T-cell (primary cell): Measurements from ENCODE around the gene RNF126. TPM values are rescaled to one million over a fixed set of nuclear protein-coding genes. Genes with fewer than 3 reads are reported as not detected.
A peak's percentile ranks its signal among the peaks of the same experiment; 100 is the strongest.

Experiments
- ATAC-seq, 4 experiments: fragments of 200-7000 bp in 3 of 4; fragments of 150-1000 bp in 1 of 4; cut with Tn5 transposase; replicated peaks in 1 of 4; 1 replicate in 3 of 4; 2 replicates in 1 of 4; pipeline ENCODE4 v1.10.0; 2021; ENCODE audit warnings: moderate library complexity in 3 of 4, mild to moderate bottlenecking in 2 of 4, moderate number of reproducible peaks in 1 of 4
- CTCF ChIA-PET, 2 donors: fragments of 300-600 bp; sonication (Branson Sonifier 250); formaldehyde crosslinking; loops; one replicate each; lab custom pipeline; 2022; ENCODE audit warnings: antibody characterized with exemption in 2 of 2; lab: Charles Lee
- POLR2A ChIA-PET, 2 donors: fragments of 300-600 bp; sonication (Branson Sonifier 250); formaldehyde crosslinking; loops; one replicate each; lab custom pipeline; 2022; ENCODE audit warnings: antibody characterized with exemption in 2 of 2; lab: Charles Lee
- DNase-seq, 35 experiments: peaks; one replicate each; pipeline versions ENCODE4 v3.0.0 to v3.0.0-alpha.2; 2013 to 2023
- H3K27ac ChIP-seq: one replicate; pipeline ENCODE4 v1.5.1; 2013; ENCODE audit warnings: low read length
- H3K27me3 ChIP-seq, 2 experiments: replicated peaks in 1 of 2; 1 replicate in 1 of 2; 2 replicates in 1 of 2; pipeline versions ENCODE4 v1.6.1 to v1.7.0; 2013; ENCODE audit warnings: low read length in 1 of 2, mixed read lengths in 1 of 2; ENCODE audit not compliant: control insufficient read depth in 2 of 2, insufficient read depth in 2 of 2; ENCODE audit errors: extremely low read depth in 1 of 2
- H3K36me3 ChIP-seq, 2 donors: 1 replicate in 1 of 2; 2 replicates in 1 of 2; pipeline versions ENCODE4 v1.6.1 to v1.7.0; 2013; ENCODE audit warnings: low read length in 1 of 2; ENCODE audit not compliant: control insufficient read depth in 2 of 2, insufficient read depth in 1 of 2; ENCODE audit errors: extremely low read depth in 1 of 2
- H3K4me1 ChIP-seq, 2 experiments: 1 replicate in 1 of 2; 2 replicates in 1 of 2; pipeline versions ENCODE4 v1.6.1 to v1.7.0; 2013; ENCODE audit warnings: low read length in 2 of 2, mixed read lengths in 1 of 2; ENCODE audit not compliant: insufficient read depth in 2 of 2, control insufficient read depth in 1 of 2; ENCODE audit errors: extremely low read depth in 1 of 2
- H3K4me3 ChIP-seq, 2 donors: 1 replicate in 1 of 2; 2 replicates in 1 of 2; pipeline versions ENCODE4 v1.5.1 to v1.7.0; 2013; ENCODE audit warnings: mild to moderate bottlenecking in 2 of 2, low read length in 1 of 2, moderate library complexity in 1 of 2; ENCODE audit not compliant: control insufficient read depth in 1 of 2; ENCODE audit errors: extremely low read depth in 1 of 2
- H3K9me3 ChIP-seq: 2 replicates; pipeline ENCODE4 v1.7.0; 2013
- H3K27ac Mint-ChIP-seq, 2 donors: one replicate each; pipeline ENCODE4 v1.8.0; 2020 to 2021; ENCODE audit warnings: mild to moderate bottlenecking in 2 of 2, mixed read lengths in 2 of 2
- H3K27me3 Mint-ChIP-seq, 2 donors: one replicate each; pipeline ENCODE4 v1.8.0; 2021 to 2022; ENCODE audit warnings: mixed read lengths in 2 of 2
- H3K36me3 Mint-ChIP-seq: one replicate; pipeline ENCODE4 v1.8.0; 2021; ENCODE audit warnings: mixed read lengths
- H3K4me1 Mint-ChIP-seq, 3 donors: one replicate each; pipeline ENCODE4 v1.8.0; 2020 to 2022; ENCODE audit warnings: mixed read lengths in 3 of 3, mild to moderate bottlenecking in 1 of 3
- H3K4me3 Mint-ChIP-seq, 3 donors: one replicate each; pipeline ENCODE4 v1.8.0; 2020 to 2022; ENCODE audit warnings: mild to moderate bottlenecking in 3 of 3, mixed read lengths in 3 of 3, moderate library complexity in 3 of 3
- H3K9me3 Mint-ChIP-seq, 3 donors: one replicate each; pipeline ENCODE4 v1.8.0; 2020 to 2022; ENCODE audit warnings: mixed read lengths in 3 of 3
- WGBS: methylation state at CpG from one replicate; pipeline ENCODE4 v1.1.5; 2013; ENCODE audit warnings: missing lambda C conversion rate; ENCODE audit not compliant: insufficient coverage; 5-methylcytosine and 5-hydroxymethylcytosine counted together
- total RNA-seq, 35 experiments: library from RNA in 6 of 35; stranded (reverse) in 6 of 35; fragments of 120-200 nt in 1 of 35; gene quantifications; one replicate each; pipeline versions ENCODE4 v1.2.1 to v1.2.4 and lab custom pipeline; 2013 to 2026

Gene RNF126
- total RNA-seq, 5 donors from 2014 or later (not counting 1 experiment from before 2014, with no cell fraction given) = 98.8 to 139 (median 118) TPM

DNA sequence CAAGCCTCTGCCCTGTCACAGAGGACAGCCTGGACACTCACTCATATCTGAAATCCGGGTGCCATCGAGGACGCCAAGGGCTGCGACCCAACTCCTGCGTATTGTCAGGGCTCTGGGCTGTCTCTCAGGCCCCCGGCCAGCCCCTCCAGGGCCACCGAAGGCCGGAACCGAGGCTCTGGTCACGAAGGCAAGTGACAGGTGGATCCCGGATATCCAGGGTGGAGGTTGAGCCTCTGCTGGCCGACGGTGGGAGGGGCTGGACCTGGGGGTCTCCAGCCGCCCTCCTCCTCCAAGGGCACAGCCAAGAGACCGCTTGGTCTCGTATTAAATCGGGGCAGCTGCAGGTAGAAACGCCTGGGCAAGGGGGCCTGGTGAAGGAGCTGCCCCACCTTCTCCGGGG lies 5.4 kb downstream of the RNF126 start:
- no peak overlapping the region for H3K4me3 Mint-ChIP-seq
- no peak overlapping the region for H3K27ac Mint-ChIP-seq
- CTCF ChIA-PET = no interaction called here

DNA sequence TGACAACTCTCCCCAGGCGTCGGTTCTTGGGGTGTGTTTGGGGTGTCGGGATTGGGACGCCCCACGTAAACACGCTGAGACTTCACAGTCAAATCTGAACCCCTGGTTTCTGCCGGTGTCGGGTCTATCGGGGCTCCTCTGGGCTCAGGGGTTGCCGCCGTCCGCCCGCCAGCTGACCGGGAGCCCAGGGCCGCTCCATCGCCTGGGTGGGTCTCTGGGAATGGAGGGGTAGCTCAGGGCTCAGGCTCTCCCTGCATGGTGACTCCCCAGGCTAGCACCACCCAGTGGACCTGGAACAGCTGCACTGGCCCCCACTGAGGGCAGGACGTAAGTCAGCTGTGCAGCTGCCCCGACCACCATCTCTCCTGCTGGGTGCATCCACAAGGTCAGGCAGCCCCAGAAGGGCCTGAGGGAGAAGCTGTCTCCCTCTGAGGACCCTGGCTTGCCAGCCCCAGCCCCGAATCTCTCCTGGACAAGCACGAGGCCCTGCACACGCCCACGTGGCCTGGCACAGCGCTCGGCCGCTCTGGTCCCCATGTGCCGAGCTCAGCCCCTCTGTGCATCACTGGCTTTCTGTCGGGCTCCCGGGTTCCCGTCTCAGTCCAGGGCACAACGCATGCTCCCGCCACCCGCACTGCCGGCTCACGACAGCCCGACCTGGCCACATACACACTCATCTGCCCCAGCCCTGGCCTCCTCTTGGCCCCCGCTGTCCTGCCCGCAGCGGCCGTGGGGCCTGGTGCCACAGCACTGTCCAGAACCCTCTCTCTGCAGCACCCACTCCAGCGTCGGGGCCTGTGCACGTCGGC lies 6.1 kb downstream of the RNF126 start:
- ChIA-PET CTCF (no interaction called here), POLR2A (interaction anchor here in 1 of 2 donors (0.6 kb wide), 1 partner anchor 15 kb away, joined by 7 read pairs; no protein-coding TSS in a partner anchor)
- Mint-ChIP-seq H3K4me3 (peak overlapping the region in 1 of 3 donors; percentile 66), H3K36me3 (peaks cover 8% of the 10 kb centered on the region), H3K4me1 (peaks cover 45 to 72% (median 52%) of the 10 kb centered on the region in 3 donors), H3K9me3 (no peaks in the 10 kb centered on the region), H3K27me3 (no peaks in the 10 kb centered on the region), H3K27ac (peak overlapping the region in 1 of 2 donors; percentile 28)
- Histone ChIP-seq H3K4me3 (no peak overlapping the region), H3K36me3 (peaks cover 25 to 50% of the 10 kb centered on the region in 2 donors), H3K27me3 (no peaks in the 10 kb centered on the region), H3K27ac (no peak overlapping the region), H3K9me3 (no peaks in the 10 kb centered on the region), H3K4me1 (peaks cover 8 to 97% of the 10 kb centered on the region in 2 experiments)
- ATAC-seq = no peak
- no peak for DNase-seq
- WGBS = 86% methylated on average over 27 of the region's 43 CpGs

More for the DNA sequence above, 5.4 kb downstream of the RNF126 start:
- no peaks in the 10 kb centered on the region for H3K9me3 Mint-ChIP-seq
- Histone ChIP-seq H3K27ac (no peak overlapping the region), H3K4me1 (peaks cover 8 to 93% of the 10 kb centered on the region in 2 experiments), H3K9me3 (no peaks in the 10 kb centered on the region), H3K4me3 (no peak overlapping the region), H3K27me3 (no peaks in the 10 kb centered on the region), H3K36me3 (peaks cover 25 to 43% of the 10 kb centered on the region in 2 donors)
- peaks cover 8% of the 10 kb centered on the region for H3K36me3 Mint-ChIP-seq
- 84% methylated on average over 18 of the region's 19 CpGs for WGBS
- POLR2A ChIA-PET = no interaction called here
- DNase-seq (no peak), ATAC-seq (no peak)
- no peaks in the 10 kb centered on the region for H3K27me3 Mint-ChIP-seq
- peaks cover 47 to 71% (median 52%) of the 10 kb centered on the region in 3 donors for H3K4me1 Mint-ChIP-seq

DNA sequence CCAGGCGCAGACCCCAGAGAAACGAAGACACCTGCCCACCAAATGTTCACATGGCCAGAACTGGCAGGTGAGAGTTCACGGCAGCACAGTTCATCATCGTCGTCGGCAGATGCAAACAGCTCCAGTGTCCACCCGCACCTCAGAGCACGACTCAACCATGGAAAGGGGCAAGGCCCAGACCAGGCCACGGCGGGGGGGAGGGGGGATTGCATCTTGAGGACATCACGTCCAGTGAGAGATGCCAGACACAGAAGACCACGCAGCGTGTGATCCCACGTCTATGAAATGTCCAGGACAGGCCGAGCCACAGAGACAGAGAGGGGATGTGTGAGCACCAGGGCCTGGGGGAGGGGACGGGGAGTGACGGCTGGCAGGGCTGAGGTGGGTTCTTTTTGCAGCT lies 7.3 kb downstream of the RNF126 start:
- ChIA-PET CTCF (no interaction called here), POLR2A (no interaction called here)
- Histone ChIP-seq H3K36me3 (peaks cover 31 to 62% of the 10 kb centered on the region in 2 donors), H3K27ac (no peak overlapping the region), H3K4me3 (no peak overlapping the region), H3K9me3 (no peaks in the 10 kb centered on the region), H3K27me3 (no peaks in the 10 kb centered on the region), H3K4me1 (peaks cover 8 to 85% of the 10 kb centered on the region in 2 experiments)
- peaks cover 33 to 65% (median 50%) of the 10 kb centered on the region in 3 donors for H3K4me1 Mint-ChIP-seq
- H3K36me3 Mint-ChIP-seq = peaks cover 10% of the 10 kb centered on the region
- WGBS = 90% methylated on average over 12 of the region's 17 CpGs
- no peaks in the 10 kb centered on the region for H3K9me3 Mint-ChIP-seq
- no peaks in the 10 kb centered on the region for H3K27me3 Mint-ChIP-seq
- H3K27ac Mint-ChIP-seq = peak overlapping the region in 1 of 2 donors; percentile 16
- ATAC-seq (no peak), DNase-seq (no peak)
- peak overlapping the region in 1 of 3 donors; percentile 66 for H3K4me3 Mint-ChIP-seq

DNA sequence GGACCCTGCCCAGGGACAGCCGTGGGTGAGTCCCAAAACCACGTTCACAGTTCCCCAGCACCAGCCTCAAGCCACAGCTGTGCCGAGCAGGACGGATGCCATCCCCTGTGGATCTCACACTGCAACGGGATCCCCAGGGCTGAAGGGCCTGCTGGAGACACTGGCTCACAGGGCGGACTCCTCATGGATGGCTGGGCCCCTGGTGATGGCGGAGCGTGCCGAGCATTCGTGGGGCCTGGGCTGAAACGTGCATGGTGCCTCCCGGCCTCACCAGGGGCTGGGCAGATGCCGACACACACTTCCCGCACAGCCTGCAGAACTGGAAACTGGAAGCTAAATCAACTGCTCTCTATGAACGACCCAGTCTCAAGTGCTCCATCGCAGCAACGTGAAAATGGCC lies 9.6 kb downstream of the RNF126 start:
- H3K4me3 Mint-ChIP-seq = no peak overlapping the region
- ATAC-seq = no peak
- Histone ChIP-seq H3K4me1 (peaks cover 0 to 62% of the 10 kb centered on the region in 2 experiments), H3K4me3 (no peak overlapping the region), H3K27ac (no peak overlapping the region), H3K36me3 (peaks cover 40 to 75% of the 10 kb centered on the region in 2 donors), H3K27me3 (no peaks in the 10 kb centered on the region), H3K9me3 (no peaks in the 10 kb centered on the region)
- ChIA-PET POLR2A (no interaction called here), CTCF (no interaction called here)
- no peaks in the 10 kb centered on the region for H3K27me3 Mint-ChIP-seq
- H3K9me3 Mint-ChIP-seq = no peaks in the 10 kb centered on the region
- no peak overlapping the region for H3K27ac Mint-ChIP-seq
- peaks cover 8% of the 10 kb centered on the region for H3K36me3 Mint-ChIP-seq
- peaks cover 20 to 47% (median 34%) of the 10 kb centered on the region in 3 donors for H3K4me1 Mint-ChIP-seq
- DNase-seq = no peak
- WGBS = 94% methylated on average over 17 of the region's 17 CpGs

DNA sequence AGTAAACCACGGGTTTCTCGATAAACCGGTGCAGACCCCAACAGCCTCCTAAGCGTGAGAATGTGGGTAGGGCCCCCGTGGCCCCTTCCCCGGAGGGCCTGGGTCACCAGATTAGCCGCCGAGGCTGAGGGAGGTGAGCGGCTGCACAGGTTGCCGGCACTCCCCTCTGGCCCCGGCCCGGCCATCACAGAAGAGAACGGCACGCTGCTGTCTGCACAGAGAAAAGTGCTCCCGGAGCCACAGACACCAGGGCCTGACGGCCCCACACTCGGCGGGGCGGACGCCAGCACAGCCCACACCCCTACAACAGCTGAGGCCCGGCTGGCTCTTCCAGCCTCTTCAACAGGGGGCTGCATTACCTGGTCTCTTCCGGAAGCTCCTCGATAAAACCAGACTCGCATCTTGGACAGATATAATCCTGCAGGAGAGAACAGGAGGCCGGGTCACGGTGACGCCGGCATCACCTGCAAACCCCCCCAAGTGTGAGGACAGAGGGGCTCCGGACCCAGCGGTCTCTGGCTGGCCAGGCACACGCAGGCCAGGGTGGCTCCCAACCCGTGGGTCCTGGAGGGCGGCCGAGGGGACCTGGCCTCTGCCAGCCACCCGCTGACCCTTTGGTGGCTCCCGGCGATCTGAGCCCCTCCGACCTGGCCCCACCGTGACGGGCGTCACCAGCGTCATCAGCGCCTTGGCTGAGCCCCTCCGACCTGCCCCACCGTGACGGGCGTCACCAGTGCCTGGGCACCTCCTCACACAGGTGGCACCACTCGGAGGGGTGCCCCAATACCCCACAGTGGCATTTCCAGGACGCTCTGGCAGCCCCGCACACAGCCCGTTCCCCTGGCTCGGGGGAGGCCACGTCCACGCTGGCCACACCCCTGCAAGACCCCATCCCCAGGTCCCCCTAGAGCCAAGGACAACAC lies 10.3 kb downstream of the RNF126 start:
- no peak for DNase-seq
- Mint-ChIP-seq H3K27ac (no peak overlapping the region), H3K4me1 (peaks cover 20 to 41% (median 31%) of the 10 kb centered on the region in 3 donors), H3K27me3 (no peaks in the 10 kb centered on the region), H3K36me3 (peaks cover 8% of the 10 kb centered on the region), H3K4me3 (no peak overlapping the region), H3K9me3 (no peaks in the 10 kb centered on the region)
- peaks cover 40 to 72% of the 10 kb centered on the region in 2 donors for H3K36me3 ChIP-seq
- ChIA-PET CTCF (no interaction called here), POLR2A (no interaction called here)
- peaks cover 0 to 55% of the 10 kb centered on the region in 2 experiments for H3K4me1 ChIP-seq
- no peaks in the 10 kb centered on the region for H3K27me3 ChIP-seq
- ATAC-seq = no peak
- WGBS = 93% methylated on average over 47 of the region's 54 CpGs
- no peaks in the 10 kb centered on the region for H3K9me3 ChIP-seq
- H3K27ac ChIP-seq = no peak overlapping the region
- H3K4me3 ChIP-seq = no peak overlapping the region

DNA sequence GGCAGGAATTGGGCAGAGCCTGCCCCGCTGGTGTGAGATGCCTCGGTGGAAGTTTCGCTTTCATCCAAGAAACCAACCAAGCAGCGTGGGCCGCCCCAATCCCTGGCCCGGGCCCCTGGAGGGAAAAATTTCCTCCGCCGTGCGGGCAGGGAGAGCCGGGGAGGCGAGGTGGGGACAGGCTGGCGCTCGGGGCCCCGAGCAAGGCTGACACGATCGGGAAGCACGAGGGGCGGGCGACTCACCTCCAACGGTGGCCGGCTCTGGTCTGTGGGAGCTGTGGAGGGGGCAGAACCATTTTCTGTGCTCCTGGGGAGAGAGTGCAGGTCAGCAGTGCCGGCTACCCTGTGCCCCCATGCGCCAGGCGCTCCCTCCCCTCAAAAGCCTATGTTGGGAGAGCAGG lies 11.0 kb downstream of the RNF126 start:
- ATAC-seq = no peak
- no peak for DNase-seq
- 83% methylated on average over 18 of the region's 24 CpGs for WGBS
- Mint-ChIP-seq H3K4me1 (peaks cover 20 to 34% (median 24%) of the 10 kb centered on the region in 3 donors), H3K9me3 (no peaks in the 10 kb centered on the region), H3K36me3 (peaks cover 8% of the 10 kb centered on the region), H3K27me3 (no peaks in the 10 kb centered on the region), H3K4me3 (no peak overlapping the region), H3K27ac (no peak overlapping the region)
- Histone ChIP-seq H3K27ac (no peak overlapping the region), H3K4me3 (no peak overlapping the region), H3K36me3 (peaks cover 44 to 71% of the 10 kb centered on the region in 2 donors), H3K9me3 (no peaks in the 10 kb centered on the region), H3K4me1 (peaks cover 0 to 48% of the 10 kb centered on the region in 2 experiments), H3K27me3 (no peaks in the 10 kb centered on the region)
- ChIA-PET CTCF (no interaction called here), POLR2A (no interaction called here)
